Right lobe of liver (tissue), 4 donors: ENCODE data around the gene ST7.

Experiments
- POLR2A ChIP-seq: fragments of 450-650 bp; IDR thresholded peaks from one replicate; pipeline ENCODE4 v1.6.1; 2017; ENCODE audit warnings: antibody characterized with exemption, mild to moderate bottlenecking
- TF ChIP-seq, protein P1 (sequence below), 4 donors: fragments of 200-600 bp in 3 of 4; fragments of 450-650 bp in 1 of 4; IDR thresholded peaks; one replicate each; pipeline versions ENCODE4 v1.5.1 to v1.8.0; 2016 to 2022; ENCODE audit warnings: antibody characterized with exemption in 4 of 4, mild to moderate bottlenecking in 2 of 4
- donor health status: DM: no; HTN: no; CAD: no.
- donor health status: DM: no; HTN: no; CAD: no.
- donor health status: DM: no; HTN: yes; CAD: no.

DNA sequence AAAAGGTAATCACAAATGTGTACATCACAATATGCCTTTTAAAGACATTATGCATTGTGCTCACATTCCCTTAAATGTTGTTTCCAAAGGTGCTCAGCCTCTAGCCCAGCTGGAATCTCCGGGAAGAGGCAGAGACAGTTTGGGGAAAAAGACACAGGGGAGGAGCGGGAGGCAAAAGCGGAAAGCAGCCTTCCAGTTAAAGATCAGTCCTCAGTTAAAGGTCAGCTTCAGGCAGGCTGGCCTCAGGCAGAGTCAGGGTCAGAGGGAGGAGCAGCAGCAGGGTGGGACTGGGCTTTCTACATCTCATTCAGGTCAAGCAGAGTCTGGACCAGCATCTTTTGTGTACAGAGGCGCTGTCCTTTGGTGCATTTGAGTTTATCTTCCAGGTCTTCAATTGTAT is 18.6 kb downstream of the ST7 start:
- TF ChIP-seq, protein P1, sequence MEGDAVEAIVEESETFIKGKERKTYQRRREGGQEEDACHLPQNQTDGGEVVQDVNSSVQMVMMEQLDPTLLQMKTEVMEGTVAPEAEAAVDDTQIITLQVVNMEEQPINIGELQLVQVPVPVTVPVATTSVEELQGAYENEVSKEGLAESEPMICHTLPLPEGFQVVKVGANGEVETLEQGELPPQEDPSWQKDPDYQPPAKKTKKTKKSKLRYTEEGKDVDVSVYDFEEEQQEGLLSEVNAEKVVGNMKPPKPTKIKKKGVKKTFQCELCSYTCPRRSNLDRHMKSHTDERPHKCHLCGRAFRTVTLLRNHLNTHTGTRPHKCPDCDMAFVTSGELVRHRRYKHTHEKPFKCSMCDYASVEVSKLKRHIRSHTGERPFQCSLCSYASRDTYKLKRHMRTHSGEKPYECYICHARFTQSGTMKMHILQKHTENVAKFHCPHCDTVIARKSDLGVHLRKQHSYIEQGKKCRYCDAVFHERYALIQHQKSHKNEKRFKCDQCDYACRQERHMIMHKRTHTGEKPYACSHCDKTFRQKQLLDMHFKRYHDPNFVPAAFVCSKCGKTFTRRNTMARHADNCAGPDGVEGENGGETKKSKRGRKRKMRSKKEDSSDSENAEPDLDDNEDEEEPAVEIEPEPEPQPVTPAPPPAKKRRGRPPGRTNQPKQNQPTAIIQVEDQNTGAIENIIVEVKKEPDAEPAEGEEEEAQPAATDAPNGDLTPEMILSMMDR (IDR thresholded peaks at IDR 0.05), result no peak
- TF ChIP-seq POLR2A, result no peak
